ENCODE results near the gene UGT2B10. TPM values are rescaled to one million over a fixed set of nuclear protein-coding genes. Genes with fewer than 3 reads are reported as not detected.
"Not testable (repeated sequence)": the region's sequence is repeated elsewhere in the genome, so short reads cannot be mapped to it uniquely, and the experiment has no call there.

Gene UGT2B10
- total RNA-seq: not detected
- long read RNA-seq: 0 reads

- ATAC-seq; DNase-seq (ENCODE audit: missing footprints); intact Hi-C loops (cut with DNase I): not testable (repeated sequence)
Observed at GRCh38 chr4:68815617-68816409, at the start of gene UGT2B10. Gene UGT2B10, plus strand, starts transcription at chr4:68815994. Its CDS starts 26 bp downstream, at chr4:68816020.

DNA sequence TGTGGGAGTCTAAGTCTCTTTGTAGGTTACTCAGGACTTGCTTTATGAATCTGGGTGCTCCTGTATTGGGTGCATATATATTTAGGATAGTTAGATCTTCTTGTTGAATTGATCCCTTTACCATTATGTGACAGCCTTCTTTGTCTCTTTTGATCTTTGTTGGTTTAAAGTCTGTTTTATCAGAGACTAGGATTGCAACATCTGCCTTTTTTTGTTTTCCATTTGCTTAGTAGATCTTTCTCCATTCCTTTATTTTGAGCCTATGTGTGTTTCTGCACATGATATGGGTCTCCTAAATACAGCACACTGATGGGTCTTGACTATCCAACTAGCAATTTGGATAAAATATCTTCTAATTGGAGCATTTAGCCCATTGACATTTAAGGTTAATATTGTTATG, 44.0 kb upstream of the UGT2B10 start:
- ATAC-seq; DNase-seq (ENCODE audit: missing footprints); intact Hi-C loops (cut with DNase I): not testable (repeated sequence)

DNA sequence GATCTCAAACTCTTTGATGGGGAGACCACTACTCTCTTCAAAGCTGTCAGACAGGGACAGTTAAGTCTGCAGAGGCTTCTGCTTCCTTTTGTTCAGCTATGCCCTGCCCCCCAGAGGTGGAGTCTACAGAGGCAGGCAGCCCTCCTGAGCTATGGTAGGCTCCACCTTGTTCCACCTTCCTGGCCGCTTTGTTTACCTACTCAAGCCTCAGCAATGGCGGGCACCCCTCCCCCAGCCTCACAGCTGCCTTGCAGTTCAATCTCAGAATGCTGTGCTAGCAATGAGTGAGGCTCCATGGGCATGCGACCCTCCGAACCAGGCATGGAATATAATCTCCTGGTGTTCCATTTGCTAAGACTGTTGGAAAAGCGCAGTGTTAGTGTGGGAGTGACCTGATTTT, 42.1 kb upstream of the UGT2B10 start:
- intact Hi-C loops (cut with DNase I): no loop called here
- no peak for ATAC-seq
- no peak for DNase-seq (ENCODE audit: missing footprints)

DNA sequence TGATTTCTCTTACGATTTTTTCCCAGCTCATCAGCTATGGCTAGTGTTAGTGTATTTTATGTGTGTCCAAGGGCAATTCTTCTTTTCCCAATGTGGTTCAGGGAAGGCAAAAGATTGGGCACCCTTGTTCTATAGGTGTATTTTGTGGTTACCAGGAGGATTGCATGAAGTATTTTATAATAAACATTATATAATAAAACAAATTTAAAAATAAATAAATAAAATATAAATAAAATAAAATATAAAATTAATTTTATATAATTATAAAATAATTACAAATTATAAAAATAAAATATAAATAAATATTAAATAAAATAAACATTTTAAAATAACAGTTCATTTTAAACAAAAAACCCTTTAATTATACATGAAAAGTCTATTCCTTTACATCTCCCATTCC, 35.6 kb upstream of the UGT2B10 start:
- DNase-seq (ENCODE audit: missing footprints) (no peak), ATAC-seq (no peak)
- intact Hi-C loops (cut with DNase I): no loop called here

DNA sequence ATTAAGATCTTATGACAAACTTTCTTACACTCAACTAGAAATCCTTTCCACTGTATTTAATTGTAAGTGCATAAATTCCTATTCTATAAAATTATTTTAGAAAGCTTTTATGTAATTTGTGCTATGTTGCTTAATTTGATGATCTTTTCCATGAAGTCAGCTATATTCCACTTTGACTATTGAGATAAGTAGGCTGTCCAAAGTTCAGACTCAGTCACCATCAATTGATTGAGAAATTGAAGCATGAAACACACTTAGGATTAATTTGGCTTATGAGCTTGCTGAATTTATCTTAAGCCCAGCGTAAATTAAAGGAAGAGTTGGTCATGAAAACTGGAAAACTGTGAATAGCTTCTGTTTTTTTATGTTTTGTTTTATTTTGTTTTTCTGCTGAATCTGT, 18.7 kb upstream of the UGT2B10 start:
- DNase-seq (ENCODE audit: missing footprints) (no peak), ATAC-seq (no peak)
- intact Hi-C loops (cut with DNase I): no loop called here

GRCh38 chr4:68797618-68798017, 18.2 kb upstream of the UGT2B10 start:
- DNase-seq (ENCODE audit: missing footprints): no peak
- intact Hi-C loops (cut with DNase I): no loop called here
- ATAC-seq: no peak

- DNase-seq (ENCODE audit: missing footprints) (no peak), ATAC-seq (no peak)
- intact Hi-C loops (cut with DNase I): no loop called here
Observed at GRCh38 chr4:68803013-68803412, 12.8 kb upstream of the UGT2B10 start.

GRCh38 chr4:68808060-68808459, 7.7 kb upstream of the UGT2B10 start:
- ATAC-seq: no peak
- intact Hi-C loops (cut with DNase I): no loop called here
- no peak for DNase-seq (ENCODE audit: missing footprints)

GRCh38 chr4:68810919-68811318, 4.9 kb upstream of the UGT2B10 start:
- no peak for DNase-seq (ENCODE audit: missing footprints)
- intact Hi-C loops (cut with DNase I): no loop called here
- no peak for ATAC-seq

DNA sequence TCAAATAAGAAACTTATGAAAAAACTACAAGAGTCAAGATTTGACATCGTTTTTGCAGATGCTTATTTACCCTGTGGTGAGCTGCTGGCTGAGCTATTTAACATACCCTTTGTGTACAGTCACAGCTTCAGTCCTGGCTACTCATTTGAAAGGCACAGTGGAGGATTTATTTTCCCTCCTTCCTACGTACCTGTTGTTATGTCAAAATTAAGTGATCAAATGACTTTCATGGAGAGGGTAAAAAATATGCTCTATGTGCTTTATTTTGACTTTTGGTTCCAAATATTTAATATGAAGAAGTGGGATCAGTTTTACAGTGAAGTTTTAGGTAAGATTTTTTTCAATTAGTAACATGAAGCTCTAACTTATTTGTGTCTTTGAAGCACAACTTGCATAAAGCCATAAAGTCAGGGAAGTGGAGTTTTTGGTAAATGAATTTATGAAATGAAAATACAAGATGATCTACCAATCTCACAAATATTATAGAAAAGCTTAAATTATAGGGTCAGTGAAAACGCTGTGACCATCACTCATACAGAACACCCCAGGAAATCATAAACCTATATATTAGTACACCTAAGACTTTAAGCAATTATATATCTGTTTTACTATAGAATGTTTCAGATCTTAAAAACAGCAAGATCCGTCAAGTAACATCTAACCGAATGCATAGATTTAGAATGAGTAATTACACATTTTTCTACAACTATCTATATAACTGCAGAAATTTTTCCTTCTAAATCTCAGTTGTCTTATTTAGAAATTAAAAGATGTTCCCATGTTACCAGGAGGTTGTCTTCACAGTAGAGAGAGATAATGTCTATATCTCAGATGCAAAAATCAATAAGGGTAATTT, 844 bp downstream of the UGT2B10 start:
- ATAC-seq; DNase-seq (ENCODE audit: missing footprints); intact Hi-C loops (cut with DNase I): not testable (repeated sequence)

DNA sequence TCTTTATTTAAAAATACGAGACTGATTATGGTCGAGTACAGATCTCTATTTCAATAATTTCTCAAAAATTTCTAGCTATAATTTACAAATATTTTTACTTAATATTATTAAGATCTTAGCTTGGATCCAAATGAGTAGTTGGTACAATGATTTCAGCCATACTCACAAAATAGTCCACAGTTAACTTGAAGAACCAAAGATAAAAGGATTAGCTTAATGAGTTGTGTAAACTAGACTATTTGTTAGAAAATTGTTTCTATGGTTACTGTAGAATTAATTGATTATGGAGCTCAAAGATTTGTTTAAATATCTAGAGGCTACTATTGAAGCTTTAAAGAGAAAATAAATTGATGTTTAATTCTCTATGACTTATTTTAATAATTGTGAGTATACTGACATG, 1.6 kb downstream of the UGT2B10 start:
- ATAC-seq: no peak
- intact Hi-C loops (cut with DNase I): no loop called here
- DNase-seq (ENCODE audit: missing footprints): no peak

DNA sequence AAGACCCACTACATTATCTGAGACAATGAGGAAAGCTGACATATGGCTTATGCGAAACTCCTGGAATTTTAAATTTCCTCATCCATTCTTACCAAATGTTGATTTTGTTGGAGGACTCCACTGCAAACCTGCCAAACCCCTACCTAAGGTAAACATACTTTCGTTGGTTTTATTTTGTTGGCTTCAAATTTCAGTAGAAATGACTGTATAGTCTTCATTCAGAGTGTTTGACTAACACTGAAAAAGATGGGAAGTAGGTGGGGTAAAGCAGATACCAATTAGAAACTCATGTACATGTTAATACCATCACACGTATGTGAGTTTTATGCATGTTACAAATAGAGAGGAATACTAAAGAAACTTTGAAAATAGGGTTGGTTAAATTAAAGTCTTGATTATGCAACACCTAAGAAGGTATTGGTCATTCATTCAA, 2.3 kb downstream of the UGT2B10 start:
- ATAC-seq; DNase-seq (ENCODE audit: missing footprints); intact Hi-C loops (cut with DNase I): not testable (repeated sequence)

- DNase-seq (ENCODE audit: missing footprints) (no peak), ATAC-seq (no peak)
- intact Hi-C loops (cut with DNase I): no loop called here
Observed at GRCh38 chr4:68831642-68832041, 15.8 kb downstream of the UGT2B10 start.

GRCh38 chr4:68850293-68850692, 34.5 kb downstream of the UGT2B10 start:
- DNase-seq (ENCODE audit: missing footprints) (no peak), ATAC-seq (no peak)
- intact Hi-C loops (cut with DNase I): no loop called here

GRCh38 chr4:68855771-68856170, 40.0 kb downstream of the UGT2B10 start:
- ATAC-seq (no peak), DNase-seq (ENCODE audit: missing footprints) (no peak)
- intact Hi-C loops (cut with DNase I): no loop called here

GRCh38 chr4:68858039-68858438, 42.2 kb downstream of the UGT2B10 start:
- DNase-seq (ENCODE audit: missing footprints) (no peak), ATAC-seq (no peak)
- intact Hi-C loops (cut with DNase I): no loop called here

DNA sequence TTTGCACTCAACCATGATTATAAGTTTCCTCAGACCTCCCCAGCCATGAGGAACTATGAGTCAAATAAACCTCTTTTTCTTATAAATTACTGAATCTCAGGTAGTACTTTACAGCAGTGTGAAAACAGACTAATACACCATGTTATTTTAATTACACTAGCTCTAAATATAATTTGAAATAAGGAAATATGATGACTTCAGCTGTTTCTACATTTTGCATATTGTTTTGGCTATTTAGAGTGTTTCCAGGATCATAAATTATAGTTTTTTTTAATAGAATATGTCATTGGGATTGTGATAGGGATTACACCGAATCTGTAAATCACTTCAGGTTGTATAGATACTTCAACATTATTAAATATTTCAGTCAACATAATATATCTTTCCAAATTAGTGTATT, 43.9 kb downstream of the UGT2B10 start:
- no peak for DNase-seq (ENCODE audit: missing footprints)
- intact Hi-C loops (cut with DNase I): no loop called here

DNA sequence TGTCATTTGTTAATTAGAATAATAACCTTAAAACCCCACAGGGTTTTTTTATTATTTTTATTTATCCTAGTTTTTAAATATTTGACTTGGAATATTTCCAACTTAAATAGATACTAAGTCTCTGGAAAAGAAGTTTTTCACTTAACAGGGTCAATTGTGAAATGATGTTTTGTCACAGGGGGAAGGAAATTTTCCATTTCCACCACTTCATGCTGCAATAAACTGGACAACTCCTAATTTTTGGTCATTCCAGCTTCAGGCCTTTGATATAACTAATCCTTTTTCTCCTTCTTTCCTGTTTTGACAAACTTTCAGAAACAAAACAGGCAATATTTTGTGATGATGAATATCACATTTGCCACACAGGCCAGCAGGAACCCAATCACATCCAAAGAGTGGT, 45.3 kb downstream of the UGT2B10 start:
- intact Hi-C loops (cut with DNase I): no loop called here
- DNase-seq (ENCODE audit: missing footprints): no peak
- ATAC-seq: no peak

More for the DNA sequence above, 43.9 kb downstream of the UGT2B10 start:
- no peak for ATAC-seq

- no peak for DNase-seq (ENCODE audit: missing footprints)
- intact Hi-C loops (cut with DNase I): no loop called here
- no peak for ATAC-seq
Observed at GRCh38 chr4:68864438-68865187, 48.8 kb downstream of the UGT2B10 start.
